Measurements from ENCODE around the gene OR2AT4. TPM values are rescaled to one million over a fixed set of nuclear protein-coding genes. Genes with fewer than 3 reads are reported as not detected.

OR2AT4 gene
- not detected in 2 replicates for total RNA-seq (2014; rRNA removed; shearing (Covaris generic); ENCODE audit: low replicate concordance)

- DNase-seq = no peak
- Histone ChIP-seq H3K27me3 (peaks cover 10% of the 10 kb centered on the region; the same call in 1 of the 2 replicates), H3K36me3 (no peaks in the 10 kb centered on the region), H3K9me3 (peaks cover under 1% of the 10 kb centered on the region), H3K4me3 (no peak within 1 kb of the TSS)
These were observed at the start of gene OR2AT4 for GRCh38 chr11:75096456-75097172. Gene OR2AT4, minus strand, starts transcription at chr11:75096876.

- Histone ChIP-seq H3K27me3 (no peaks in the 10 kb centered on the region), H3K4me3 (no peak overlapping the region), H3K9me3 (no peaks in the 10 kb centered on the region), H3K36me3 (no peaks in the 10 kb centered on the region)
- DNase-seq = no peak
These were observed 49.4 kb upstream of the OR2AT4 start for GRCh38 chr11:75145972-75146519.

- no peak for DNase-seq
These were observed 48.7 kb upstream of the OR2AT4 start for GRCh38 chr11:75145196-75145971.

GRCh38 chr11:75144716-75145014 is 48.0 kb upstream of the OR2AT4 start:
- no peak for DNase-seq
- H3K4me3 ChIP-seq = no peak overlapping the region

More at GRCh38 chr11:75145196-75145971, 48.7 kb upstream of the OR2AT4 start:
- H3K27me3 ChIP-seq = no peaks in the 10 kb centered on the region
- no peaks in the 10 kb centered on the region for H3K9me3 ChIP-seq
- no peaks in the 10 kb centered on the region for H3K36me3 ChIP-seq
- H3K4me3 ChIP-seq = no peak overlapping the region

GRCh38 chr11:75143420-75143731 is 46.7 kb upstream of the OR2AT4 start:
- Histone ChIP-seq H3K36me3 (no peaks in the 10 kb centered on the region), H3K27me3 (no peaks in the 10 kb centered on the region), H3K9me3 (no peaks in the 10 kb centered on the region), H3K4me3 (no peak overlapping the region)
- no peak for DNase-seq

More at GRCh38 chr11:75144716-75145014, 48.0 kb upstream of the OR2AT4 start:
- H3K36me3 ChIP-seq = no peaks in the 10 kb centered on the region
- no peaks in the 10 kb centered on the region for H3K27me3 ChIP-seq
- H3K9me3 ChIP-seq = no peaks in the 10 kb centered on the region

GRCh38 chr11:75142714-75143419 is 46.2 kb upstream of the OR2AT4 start:
- no peak overlapping the region for H3K4me3 ChIP-seq
- no peaks in the 10 kb centered on the region for H3K27me3 ChIP-seq
- no peaks in the 10 kb centered on the region for H3K36me3 ChIP-seq
- no peaks in the 10 kb centered on the region for H3K9me3 ChIP-seq
- DNase-seq = peak; percentile 91

- no peaks in the 10 kb centered on the region for H3K9me3 ChIP-seq
- H3K4me3 ChIP-seq = no peak overlapping the region
- DNase-seq = no peak
- no peaks in the 10 kb centered on the region for H3K27me3 ChIP-seq
- H3K36me3 ChIP-seq = no peaks in the 10 kb centered on the region
These were observed 44.5 kb upstream of the OR2AT4 start for GRCh38 chr11:75141166-75141565.

- Histone ChIP-seq H3K27me3 (no peaks in the 10 kb centered on the region), H3K4me3 (no peak overlapping the region)
- peak; percentile 28 for DNase-seq
These were observed 43.8 kb upstream of the OR2AT4 start for GRCh38 chr11:75140269-75141138.

GRCh38 chr11:75135651-75136050 is 39.0 kb upstream of the OR2AT4 start:
- H3K9me3 ChIP-seq = no peaks in the 10 kb centered on the region
- no peaks in the 10 kb centered on the region for H3K36me3 ChIP-seq

More at GRCh38 chr11:75140269-75141138, 43.8 kb upstream of the OR2AT4 start:
- Histone ChIP-seq H3K36me3 (no peaks in the 10 kb centered on the region), H3K9me3 (no peaks in the 10 kb centered on the region)

GRCh38 chr11:75135021-75135650 is 38.5 kb upstream of the OR2AT4 start:
- H3K9me3 ChIP-seq = no peaks in the 10 kb centered on the region
- H3K27me3 ChIP-seq = no peaks in the 10 kb centered on the region; the same call in 1 of the 2 replicates
- DNase-seq = no peak
- H3K4me3 ChIP-seq = no peak overlapping the region
- no peaks in the 10 kb centered on the region for H3K36me3 ChIP-seq

More at GRCh38 chr11:75135651-75136050, 39.0 kb upstream of the OR2AT4 start:
- DNase-seq = no peak
- no peaks in the 10 kb centered on the region; the same call in 1 of the 2 replicates for H3K27me3 ChIP-seq
- no peak overlapping the region for H3K4me3 ChIP-seq

GRCh38 chr11:75133976-75134375 is 37.3 kb upstream of the OR2AT4 start:
- H3K4me3 ChIP-seq = no peak overlapping the region
- H3K36me3 ChIP-seq = no peaks in the 10 kb centered on the region
- no peak for DNase-seq
- H3K27me3 ChIP-seq = no peaks in the 10 kb centered on the region; the same call in 1 of the 2 replicates
- H3K9me3 ChIP-seq = no peaks in the 10 kb centered on the region

- Histone ChIP-seq H3K4me3 (no peak overlapping the region), H3K36me3 (no peaks in the 10 kb centered on the region), H3K9me3 (no peaks in the 10 kb centered on the region), H3K27me3 (peaks cover 7% of the 10 kb centered on the region)
- DNase-seq = no peak
These were observed 35.4 kb upstream of the OR2AT4 start for GRCh38 chr11:75132080-75132479.

GRCh38 chr11:75126564-75126963 is 29.9 kb upstream of the OR2AT4 start:
- Histone ChIP-seq H3K4me3 (no peak overlapping the region), H3K27me3 (peaks cover 7% of the 10 kb centered on the region), H3K36me3 (no peaks in the 10 kb centered on the region), H3K9me3 (no peaks in the 10 kb centered on the region)
- DNase-seq = no peak

- Histone ChIP-seq H3K4me3 (no peak overlapping the region), H3K9me3 (peaks cover 14% of the 10 kb centered on the region), H3K36me3 (no peaks in the 10 kb centered on the region), H3K27me3 (no peaks in the 10 kb centered on the region)
- DNase-seq = no peak
These were observed 21.9 kb upstream of the OR2AT4 start for GRCh38 chr11:75118577-75118976.

GRCh38 chr11:75114465-75114864 is 17.8 kb upstream of the OR2AT4 start:
- no peaks in the 10 kb centered on the region for H3K27me3 ChIP-seq
- no peaks in the 10 kb centered on the region for H3K36me3 ChIP-seq
- peaks cover 17% of the 10 kb centered on the region for H3K9me3 ChIP-seq
- H3K4me3 ChIP-seq = no peak overlapping the region
- no peak for DNase-seq

GRCh38 chr11:75113030-75113429 is 16.4 kb upstream of the OR2AT4 start:
- Histone ChIP-seq H3K36me3 (no peaks in the 10 kb centered on the region), H3K4me3 (no peak overlapping the region), H3K27me3 (no peaks in the 10 kb centered on the region), H3K9me3 (peaks cover 11% of the 10 kb centered on the region)
- DNase-seq = no peak

Data from MG63 (cell line).